HCT116 (cell line): Measurements from ENCODE around the gene PDE4D. TPM values are rescaled to one million over a fixed set of nuclear protein-coding genes. Genes with fewer than 3 reads are reported as not detected.

Experiments
- ATAC-seq: fragments of 200-7000 bp; cut with Tn5 transposase; 2 replicates; pipeline ENCODE4 v1.9.1; 2020; ENCODE audit warnings: mild to moderate bottlenecking, moderate library complexity
- BruUV-seq: library from RNA; stranded (reverse); fragments of 400-500 nt; replicated peaks from 2 replicates; lab custom pipeline; 2021; lab: Mats Ljungman, UMichigan
- CTCF ChIA-PET: fragments of 300-600 bp; sonication (Branson Sonifier 250); formaldehyde crosslinking; loops from one replicate; lab custom pipeline; 2021; ENCODE audit warnings: antibody characterized with exemption; lab: Charles Lee
- POLR2A ChIA-PET: fragments of 300-600, 350-600 bp; sonication (Branson Sonifier 250); formaldehyde crosslinking; loops from one replicate; lab custom pipeline; 2021; ENCODE audit warnings: antibody characterized with exemption; lab: Charles Lee
- RAD21 ChIA-PET, 2 experiments: fragments of 300-600 bp; sonication (Branson Sonifier 250); formaldehyde crosslinking; loops; one replicate each; lab custom pipeline; 2023; ENCODE audit warnings: low total read pairs in 2 of 2; ENCODE audit not compliant: uncharacterized antibody in 2 of 2, unreplicated experiment in 2 of 2, low non-redundant PET in 1 of 2; lab: Charles Lee
- DNase-seq: peaks from one replicate; pipeline ENCODE4 v3.0.0-alpha.2; 2010; ENCODE audit warnings: low read depth, low spot score
- H2AFZ ChIP-seq: fragments of 200-600 bp; shearing (Covaris generic), sonication (generic); 2 replicates; pipeline ENCODE4 v1.6.1; 2017; ENCODE audit warnings: low read depth, mixed run types, mixed read lengths, antibody characterized with exemption, low read length; ENCODE audit not compliant: poor library complexity, severe bottlenecking
- H3K27ac ChIP-seq: 2 replicates; pipeline ENCODE4 v1.5.1; 2012; ENCODE audit warnings: low read depth, low read length
- H3K27me3 ChIP-seq: fragments of 200-600 bp; sonication (generic); 2 replicates; pipeline ENCODE4 v1.6.1; 2016; ENCODE audit warnings: mixed run types, low read length, mixed read lengths; ENCODE audit not compliant: insufficient read depth
- H3K36me3 ChIP-seq, 2 experiments: fragments of 200-500 bp in 1 of 2; fragments of 200-600 bp in 1 of 2; sonication (Bioruptor generic) in 1 of 2; sonication (generic) in 1 of 2; 2 replicates each; pipeline versions ENCODE4 v1.5.1 to v1.6.1; 2014 to 2016; ENCODE audit warnings: low read length in 2 of 2, inconsistent platforms in 1 of 2, mixed read lengths in 1 of 2, mixed run types in 1 of 2; ENCODE audit not compliant: insufficient read depth in 2 of 2, control insufficient read depth in 1 of 2
- H3K4me1 ChIP-seq, 2 experiments: fragments of 200-600 bp in 1 of 2; sonication (generic) in 1 of 2; 2 replicates each; pipeline versions ENCODE4 v1.5.1 to v1.6.1; 2012 to 2017; ENCODE audit warnings: low read length in 2 of 2, inconsistent platforms in 1 of 2, mild to moderate bottlenecking in 1 of 2, mixed read lengths in 1 of 2, mixed run types in 1 of 2, moderate library complexity in 1 of 2; ENCODE audit not compliant: insufficient read depth in 2 of 2, control insufficient read depth in 1 of 2
- H3K4me2 ChIP-seq: fragments of 200-600 bp; sonication (generic); 2 replicates; pipeline ENCODE4 v1.6.1; 2017; ENCODE audit warnings: mixed run types, low read length, mixed read lengths
- H3K4me3 ChIP-seq, 2 experiments: fragments of 200-600 bp in 1 of 2; sonication (generic) in 1 of 2; replicated peaks in 1 of 2; 2 replicates each; pipeline ENCODE4 v1.5.1; 2011 to 2016; ENCODE audit warnings: low read length in 2 of 2, control low read depth in 1 of 2, low read depth in 1 of 2, mild to moderate bottlenecking in 1 of 2, mixed read lengths in 1 of 2, mixed run types in 1 of 2
- H3K79me2 ChIP-seq: fragments of 200-600 bp; sonication (generic); 2 replicates; pipeline ENCODE4 v1.6.1; 2017; ENCODE audit warnings: mild to moderate bottlenecking, mixed run types, low read length, moderate library complexity, mixed read lengths; ENCODE audit not compliant: insufficient read depth
- H3K9ac ChIP-seq: fragments of 200-600 bp; sonication (generic); 2 replicates; pipeline ENCODE4 v1.6.1; 2016; ENCODE audit warnings: low read length, mixed read lengths
- H3K9me2 ChIP-seq: fragments of 200-600 bp; sonication (generic), shearing (Covaris generic); 2 replicates; pipeline ENCODE4 v1.6.1; 2017; ENCODE audit warnings: mixed run types, mild to moderate bottlenecking, moderate library complexity; ENCODE audit not compliant: insufficient read depth
- H3K9me3 ChIP-seq, 2 experiments: fragments of 200-500 bp in 1 of 2; fragments of 200-600 bp in 1 of 2; sonication (Bioruptor generic) in 1 of 2; sonication (generic) in 1 of 2; 2 replicates each; pipeline ENCODE4 v1.6.1; 2014 to 2017; ENCODE audit warnings: low read length in 2 of 2, mixed read lengths in 2 of 2, inconsistent platforms in 1 of 2, low read depth in 1 of 2, mild to moderate bottlenecking in 1 of 2, mixed run types in 1 of 2, moderate library complexity in 1 of 2; ENCODE audit not compliant: control insufficient read depth in 1 of 2, insufficient read depth in 1 of 2
- H4K20me1 ChIP-seq: fragments of 200-600 bp; sonication (generic), shearing (Covaris generic); 2 replicates; pipeline ENCODE4 v1.6.1; 2017; ENCODE audit warnings: mixed run types, mild to moderate bottlenecking, moderate library complexity; ENCODE audit not compliant: insufficient read depth
- CBX3 ChIP-seq: IDR thresholded peaks from 2 replicates; pipeline ENCODE4 v1.6.1; 2012; ENCODE audit warnings: low read depth
- ELF1 ChIP-seq: IDR thresholded peaks from 2 replicates; pipeline ENCODE4 v1.6.1; 2012; ENCODE audit warnings: low read depth, borderline replicate concordance
- EZH2 ChIP-seq: fragments of 200-600 bp; sonication (generic); IDR thresholded peaks from 2 replicates; pipeline ENCODE4 v1.6.1; 2017; ENCODE audit warnings: antibody characterized with exemption, mixed run types
- FOSL1 ChIP-seq: IDR thresholded peaks from 2 replicates; pipeline ENCODE4 v1.6.1; 2012; ENCODE audit warnings: low read depth
- POLR2A ChIP-seq: IDR thresholded peaks from 2 replicates; pipeline ENCODE4 v1.7.0; 2011; ENCODE audit warnings: borderline replicate concordance; ENCODE audit not compliant: insufficient read depth, insufficient read length; ENCODE audit errors: extremely low read depth
- RAD21 ChIP-seq: IDR thresholded peaks from 2 replicates; pipeline ENCODE4 v1.6.1; 2012; ENCODE audit warnings: low read depth, mild to moderate bottlenecking
- SIN3A ChIP-seq: IDR thresholded peaks from 2 replicates; pipeline ENCODE4 v1.6.1; 2012; ENCODE audit warnings: low read depth
- SP1 ChIP-seq: IDR thresholded peaks from 2 replicates; pipeline ENCODE4 v1.6.1; 2012; ENCODE audit warnings: low read depth
- SRF ChIP-seq: IDR thresholded peaks from 2 replicates; pipeline ENCODE4 v1.6.1; 2012; ENCODE audit warnings: low read depth
- TCF7L2 ChIP-seq: IDR thresholded peaks from 2 replicates; pipeline ENCODE4 v1.7.0; 2011; ENCODE audit warnings: borderline replicate concordance, inconsistent platforms; ENCODE audit not compliant: insufficient read depth, insufficient read length; ENCODE audit errors: extremely low read depth
- ZNF274 ChIP-seq: fragments of 200-500 bp; sonication (Bioruptor generic); IDR thresholded peaks from 2 replicates; pipeline ENCODE4 v1.6.1; 2014; ENCODE audit warnings: mild to moderate bottlenecking, low read depth, low read length, inconsistent platforms
- intact Hi-C: fragments of 100-400 bp; cut with micrococcal nuclease; formaldehyde crosslinking; loops from 2 replicates; pipeline ENCODE4 v1.10.0; 2022
- total RNA-seq: library from RNA; stranded (reverse); gene quantifications from one replicate; pipeline ENCODE4 v1.2.1, GENCODE V29; 2021; ENCODE audit not compliant: unreplicated experiment
- TF ChIP-seq, protein P1 (sequence below): IDR thresholded peaks from 2 replicates; pipeline ENCODE4 v1.6.1; 2012
- TF ChIP-seq, protein P2 (sequence below): IDR thresholded peaks from 2 replicates; pipeline ENCODE4 v1.6.1; 2012
- TF ChIP-seq, protein P3 (sequence below): IDR thresholded peaks from 2 replicates; pipeline ENCODE4 v1.6.1; 2011; ENCODE audit warnings: mild to moderate bottlenecking, low read length, moderate library complexity; ENCODE audit not compliant: insufficient replicate concordance; ENCODE audit errors: extremely low read depth
- TF ChIP-seq, protein P4 (sequence below): IDR thresholded peaks from 2 replicates; pipeline ENCODE4 v1.6.1; 2012; ENCODE audit warnings: low read depth

The PDE4D gene
- total RNA-seq, 1 experiment from 2014 or later: 1.1 TPM

DNA sequence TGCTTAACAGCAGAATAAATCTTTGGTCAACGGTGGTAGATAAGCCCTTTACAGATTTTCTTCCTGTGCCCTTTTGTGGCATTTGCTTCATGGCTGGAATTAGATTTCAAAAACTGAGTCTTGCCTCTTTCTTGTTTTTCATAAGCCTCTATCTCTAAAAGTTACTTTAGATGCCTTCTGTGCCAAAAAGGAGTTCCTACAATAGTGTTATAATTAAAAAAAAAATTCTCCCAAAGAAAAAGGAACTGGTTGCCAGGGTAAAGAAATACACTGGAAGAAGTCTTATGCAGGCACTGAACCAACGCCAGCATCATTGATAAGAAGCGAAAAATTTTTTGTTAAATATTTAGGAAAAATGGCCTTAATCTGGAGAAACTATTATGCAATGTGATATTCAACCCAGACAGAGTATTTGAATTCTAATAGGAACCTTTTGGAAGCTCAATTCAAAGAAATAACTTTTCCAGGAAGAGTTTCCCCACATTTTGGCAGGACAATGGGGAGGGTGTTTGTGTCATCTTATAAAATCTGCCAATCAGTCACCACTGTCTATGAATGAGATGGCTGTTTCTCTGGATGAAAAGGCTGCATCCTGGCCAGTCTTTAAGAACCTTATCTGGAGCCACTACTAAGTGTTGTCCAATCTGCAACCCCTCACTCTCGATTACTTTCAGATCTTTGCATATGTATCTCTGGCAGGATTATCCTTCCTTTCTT lies 608.1 kb downstream of the PDE4D start:
- Histone ChIP-seq H3K4me2 (no peak overlapping the region), H3K9ac (no peak overlapping the region), H3K27me3 (peaks cover 5% of the 10 kb centered on the region), H3K9me2 (no peaks in the 10 kb centered on the region), H3K9me3 (no peaks in the 10 kb centered on the region), H3K36me3 (no peaks in the 10 kb centered on the region), H3K4me3 (no peak overlapping the region), H4K20me1 (no peaks in the 10 kb centered on the region), H3K4me1 (no peaks in the 10 kb centered on the region), H2AFZ (no peak overlapping the region), H3K27ac (no peak overlapping the region), H3K79me2 (no peaks in the 10 kb centered on the region)
- ChIA-PET POLR2A (no interaction called here), CTCF (no interaction called here), RAD21 (no interaction called here)
- no peak for TF ChIP-seq TCF7L2
- TF ChIP-seq, protein P1, sequence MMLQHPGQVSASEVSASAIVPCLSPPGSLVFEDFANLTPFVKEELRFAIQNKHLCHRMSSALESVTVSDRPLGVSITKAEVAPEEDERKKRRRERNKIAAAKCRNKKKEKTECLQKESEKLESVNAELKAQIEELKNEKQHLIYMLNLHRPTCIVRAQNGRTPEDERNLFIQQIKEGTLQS: no peak
- no peak for TF ChIP-seq ZNF274
- TF ChIP-seq, protein P2, sequence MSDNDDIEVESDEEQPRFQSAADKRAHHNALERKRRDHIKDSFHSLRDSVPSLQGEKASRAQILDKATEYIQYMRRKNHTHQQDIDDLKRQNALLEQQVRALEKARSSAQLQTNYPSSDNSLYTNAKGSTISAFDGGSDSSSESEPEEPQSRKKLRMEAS: no peak
- TF ChIP-seq, protein P3, sequence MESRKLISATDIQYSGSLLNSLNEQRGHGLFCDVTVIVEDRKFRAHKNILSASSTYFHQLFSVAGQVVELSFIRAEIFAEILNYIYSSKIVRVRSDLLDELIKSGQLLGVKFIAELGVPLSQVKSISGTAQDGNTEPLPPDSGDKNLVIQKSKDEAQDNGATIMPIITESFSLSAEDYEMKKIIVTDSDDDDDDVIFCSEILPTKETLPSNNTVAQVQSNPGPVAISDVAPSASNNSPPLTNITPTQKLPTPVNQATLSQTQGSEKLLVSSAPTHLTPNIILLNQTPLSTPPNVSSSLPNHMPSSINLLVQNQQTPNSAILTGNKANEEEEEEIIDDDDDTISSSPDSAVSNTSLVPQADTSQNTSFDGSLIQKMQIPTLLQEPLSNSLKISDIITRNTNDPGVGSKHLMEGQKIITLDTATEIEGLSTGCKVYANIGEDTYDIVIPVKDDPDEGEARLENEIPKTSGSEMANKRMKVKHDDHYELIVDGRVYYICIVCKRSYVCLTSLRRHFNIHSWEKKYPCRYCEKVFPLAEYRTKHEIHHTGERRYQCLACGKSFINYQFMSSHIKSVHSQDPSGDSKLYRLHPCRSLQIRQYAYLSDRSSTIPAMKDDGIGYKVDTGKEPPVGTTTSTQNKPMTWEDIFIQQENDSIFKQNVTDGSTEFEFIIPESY: no peak
- TF ChIP-seq SRF: no peak
- TF ChIP-seq, protein P4, sequence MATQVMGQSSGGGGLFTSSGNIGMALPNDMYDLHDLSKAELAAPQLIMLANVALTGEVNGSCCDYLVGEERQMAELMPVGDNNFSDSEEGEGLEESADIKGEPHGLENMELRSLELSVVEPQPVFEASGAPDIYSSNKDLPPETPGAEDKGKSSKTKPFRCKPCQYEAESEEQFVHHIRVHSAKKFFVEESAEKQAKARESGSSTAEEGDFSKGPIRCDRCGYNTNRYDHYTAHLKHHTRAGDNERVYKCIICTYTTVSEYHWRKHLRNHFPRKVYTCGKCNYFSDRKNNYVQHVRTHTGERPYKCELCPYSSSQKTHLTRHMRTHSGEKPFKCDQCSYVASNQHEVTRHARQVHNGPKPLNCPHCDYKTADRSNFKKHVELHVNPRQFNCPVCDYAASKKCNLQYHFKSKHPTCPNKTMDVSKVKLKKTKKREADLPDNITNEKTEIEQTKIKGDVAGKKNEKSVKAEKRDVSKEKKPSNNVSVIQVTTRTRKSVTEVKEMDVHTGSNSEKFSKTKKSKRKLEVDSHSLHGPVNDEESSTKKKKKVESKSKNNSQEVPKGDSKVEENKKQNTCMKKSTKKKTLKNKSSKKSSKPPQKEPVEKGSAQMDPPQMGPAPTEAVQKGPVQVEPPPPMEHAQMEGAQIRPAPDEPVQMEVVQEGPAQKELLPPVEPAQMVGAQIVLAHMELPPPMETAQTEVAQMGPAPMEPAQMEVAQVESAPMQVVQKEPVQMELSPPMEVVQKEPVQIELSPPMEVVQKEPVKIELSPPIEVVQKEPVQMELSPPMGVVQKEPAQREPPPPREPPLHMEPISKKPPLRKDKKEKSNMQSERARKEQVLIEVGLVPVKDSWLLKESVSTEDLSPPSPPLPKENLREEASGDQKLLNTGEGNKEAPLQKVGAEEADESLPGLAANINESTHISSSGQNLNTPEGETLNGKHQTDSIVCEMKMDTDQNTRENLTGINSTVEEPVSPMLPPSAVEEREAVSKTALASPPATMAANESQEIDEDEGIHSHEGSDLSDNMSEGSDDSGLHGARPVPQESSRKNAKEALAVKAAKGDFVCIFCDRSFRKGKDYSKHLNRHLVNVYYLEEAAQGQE: no peak
- no peak for TF ChIP-seq ELF1
- TF ChIP-seq EZH2: no peak
- no peak for TF ChIP-seq RAD21
- TF ChIP-seq POLR2A: no peak
- no peak for TF ChIP-seq SIN3A
- no peak for TF ChIP-seq FOSL1
- TF ChIP-seq SP1: no peak
- no peak for TF ChIP-seq CBX3
- BruUV-seq: no TSS peak
- ATAC-seq: no peak
- intact Hi-C loops: no loop called here
- no peak for DNase-seq
